Measurements from ENCODE around the gene NR4A1.

DNA sequence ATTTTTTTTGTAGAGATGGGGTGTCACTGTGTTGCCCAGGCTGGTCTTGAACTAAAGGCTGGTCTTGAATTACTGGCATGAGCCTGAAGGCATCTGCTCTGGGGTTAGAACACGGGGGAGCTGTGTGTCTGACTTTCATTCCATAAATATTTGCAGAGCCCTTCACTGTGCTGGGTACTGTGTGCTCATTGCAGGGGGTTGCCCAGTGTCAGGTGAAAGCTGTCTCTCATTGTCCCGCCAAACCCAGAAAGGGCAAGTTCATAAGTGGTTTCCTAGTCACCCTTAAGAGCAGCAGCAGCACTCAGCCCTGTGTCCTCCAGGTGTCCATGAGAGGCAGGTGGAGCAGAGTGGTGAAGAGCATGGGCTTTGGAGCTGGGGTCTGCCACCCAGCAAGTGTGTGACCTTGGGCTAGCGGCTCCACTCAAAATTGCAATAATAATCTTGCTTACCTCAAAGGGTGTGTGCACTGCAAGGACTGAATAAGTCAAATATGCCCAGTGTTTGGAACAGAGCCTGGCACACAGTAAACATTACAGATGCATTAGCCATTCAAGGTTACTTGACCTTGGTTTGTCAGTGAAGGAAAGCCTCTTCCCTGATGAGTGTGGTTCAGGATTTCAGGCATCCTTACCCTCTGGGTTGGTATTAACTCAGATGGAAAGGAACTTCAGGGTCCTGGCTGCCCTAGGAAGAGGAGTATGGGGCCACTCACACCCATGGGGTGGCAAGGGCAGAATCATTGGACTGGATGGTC, 23.9 kb downstream of the NR4A1 start:
- TF ChIP-seq POLR2AphosphoS5 (IDR thresholded peaks at IDR 0.05; ENCODE audit: low read depth, low read length) (no peak), TAF1 (IDR thresholded peaks at IDR 0.05; ENCODE audit: low read depth, low read length) (no peak), SPI1 (IDR thresholded peaks at IDR 0.05; ENCODE audit: low read depth, low read length) (no peak)

Measured in GM12891 (cell line).